T-helper 9 cell (primary cell): ENCODE results near the gene TBCK.

ENCODE experiments used
- DNase-seq: peaks from one replicate; pipeline ENCODE4 v3.0.0-alpha.2; 2020

Gene TBCK

DNA sequence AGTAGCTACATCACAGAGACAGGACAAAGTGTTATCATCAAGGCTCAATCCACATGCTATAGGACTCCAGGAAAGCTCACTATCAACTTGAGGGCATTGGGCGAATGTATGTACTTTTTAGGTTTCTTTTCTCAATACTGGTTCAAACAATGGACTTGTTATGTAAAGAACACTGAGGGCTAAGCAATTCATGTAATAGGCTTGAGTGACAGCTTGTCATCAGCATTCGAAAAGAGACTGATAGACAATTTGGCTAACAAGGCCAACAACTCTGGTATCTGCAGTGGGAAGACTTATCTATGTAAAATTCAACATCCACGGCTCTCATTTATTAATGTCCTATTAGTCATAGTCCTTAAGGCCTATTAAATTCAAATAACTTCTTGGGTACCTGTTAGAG is 279.7 kb downstream of the TBCK start:
- no peak for DNase-seq

DNA sequence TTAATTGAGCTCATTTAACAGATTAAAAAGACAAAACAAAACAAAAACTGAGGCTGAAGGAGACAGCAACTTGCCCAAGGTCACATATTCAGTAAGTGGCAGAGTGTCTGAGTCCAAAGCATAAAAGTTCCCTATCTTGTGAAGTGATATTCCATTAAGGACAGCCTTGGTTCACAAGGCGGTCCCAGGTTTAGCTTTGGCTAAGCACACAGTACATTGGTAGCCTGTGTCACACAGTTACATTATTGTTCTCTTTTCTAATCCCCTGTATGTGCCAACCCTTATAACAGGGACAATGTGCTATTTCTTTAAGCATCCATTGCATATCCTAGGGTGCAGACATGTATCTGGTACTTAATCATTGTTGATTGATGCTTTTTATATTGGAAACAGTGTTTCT is 280.8 kb downstream of the TBCK start:
- no peak for DNase-seq

DNA sequence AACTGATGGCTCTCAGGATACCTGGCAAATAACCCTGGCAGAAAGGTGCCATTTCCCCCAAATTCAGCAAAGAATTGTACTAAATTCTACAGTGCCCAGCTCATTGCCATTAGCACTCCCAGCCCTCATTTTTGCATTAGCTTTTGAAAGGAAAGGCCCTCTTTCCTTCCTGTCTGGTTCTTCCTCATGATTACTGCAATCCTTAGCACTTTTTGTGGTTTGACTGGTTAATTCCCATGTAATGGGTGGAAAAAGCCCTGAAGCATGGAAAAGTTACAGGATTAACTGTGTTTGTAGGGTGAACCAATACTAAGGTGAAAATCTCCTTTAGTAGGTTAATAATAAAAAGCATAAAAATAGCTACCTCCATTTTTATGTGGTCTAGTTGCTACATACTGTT is 281.3 kb downstream of the TBCK start:
- DNase-seq, result no peak

DNA sequence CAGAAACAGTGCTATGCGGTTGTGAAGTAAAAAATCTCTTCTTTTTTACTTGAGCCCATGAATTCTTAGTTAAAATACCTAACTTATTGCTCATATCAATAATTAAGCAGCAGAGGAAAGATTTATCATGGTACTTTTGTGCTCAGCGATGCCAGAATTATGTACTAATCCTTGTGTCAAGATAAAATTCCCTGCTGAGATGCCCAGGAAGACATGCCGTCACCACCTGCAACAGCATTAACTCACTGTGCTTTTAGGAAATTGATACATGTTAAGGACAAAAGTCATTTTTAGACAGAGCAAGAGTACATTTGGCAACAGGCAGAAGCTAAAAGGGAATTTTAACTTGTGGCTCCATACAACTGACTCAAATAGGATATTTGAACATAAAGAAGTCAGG is 281.8 kb downstream of the TBCK start:
- no peak for DNase-seq

DNA sequence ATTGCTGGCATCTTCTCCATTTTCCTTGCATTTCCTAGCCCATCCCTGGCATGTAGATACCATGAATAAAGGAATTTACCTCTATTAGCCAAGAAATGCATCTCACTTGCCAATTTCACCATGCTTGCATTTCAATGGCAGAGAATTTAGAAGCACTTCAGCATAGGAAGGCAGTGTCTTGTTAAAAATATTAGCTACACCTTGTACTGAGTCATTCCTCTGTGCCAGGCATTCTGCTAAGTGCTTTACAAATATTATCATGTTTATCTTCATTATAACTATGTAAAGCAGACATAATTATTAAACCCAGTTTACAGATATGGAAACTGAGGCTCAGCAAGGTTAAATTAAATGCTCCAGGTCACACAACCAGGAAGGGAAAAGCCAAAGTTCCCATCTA is 282.5 kb downstream of the TBCK start:
- DNase-seq, result no peak

DNA sequence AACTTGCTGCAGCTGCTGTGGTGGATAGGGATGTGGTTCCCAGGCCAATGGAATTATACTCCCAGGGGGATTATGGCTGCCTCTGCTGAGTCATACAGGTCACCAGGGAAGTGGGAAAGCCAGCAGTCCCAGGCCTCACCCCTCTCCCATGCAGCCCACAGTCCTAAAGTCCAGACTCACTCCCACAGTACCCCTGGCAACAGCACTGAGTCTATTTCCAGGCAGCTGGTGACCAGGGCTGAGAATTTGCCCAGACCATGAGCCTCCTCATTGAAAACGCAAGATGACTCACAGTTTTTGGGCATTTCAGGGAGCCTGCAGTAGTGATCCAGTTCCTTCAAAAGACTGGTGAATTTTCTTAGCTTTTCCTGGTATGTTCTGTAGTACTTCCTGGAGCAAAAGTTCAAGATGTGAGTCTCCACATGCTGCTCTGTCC is 283.1 kb downstream of the TBCK start:
- no peak for DNase-seq

DNA sequence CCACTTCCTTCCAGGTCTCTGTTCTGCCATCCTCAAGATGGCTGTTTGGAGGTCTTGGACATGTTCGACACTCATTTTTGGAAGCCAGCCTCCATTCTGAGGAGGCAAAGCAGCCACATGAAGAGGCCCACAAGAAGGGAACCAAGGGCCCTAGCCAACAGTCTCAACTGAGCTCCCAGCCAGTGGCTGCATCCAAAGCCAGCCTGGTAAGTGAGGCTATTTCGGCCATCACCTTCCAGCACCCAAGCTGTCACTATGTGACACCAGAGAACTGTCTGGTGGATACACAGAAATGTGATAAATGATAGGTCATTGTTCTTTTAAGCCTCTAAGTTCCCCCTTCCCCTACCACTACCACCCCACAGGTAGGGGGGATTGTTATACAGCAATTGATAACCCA is 293.6 kb downstream of the TBCK start:
- DNase-seq, result no peak

DNA sequence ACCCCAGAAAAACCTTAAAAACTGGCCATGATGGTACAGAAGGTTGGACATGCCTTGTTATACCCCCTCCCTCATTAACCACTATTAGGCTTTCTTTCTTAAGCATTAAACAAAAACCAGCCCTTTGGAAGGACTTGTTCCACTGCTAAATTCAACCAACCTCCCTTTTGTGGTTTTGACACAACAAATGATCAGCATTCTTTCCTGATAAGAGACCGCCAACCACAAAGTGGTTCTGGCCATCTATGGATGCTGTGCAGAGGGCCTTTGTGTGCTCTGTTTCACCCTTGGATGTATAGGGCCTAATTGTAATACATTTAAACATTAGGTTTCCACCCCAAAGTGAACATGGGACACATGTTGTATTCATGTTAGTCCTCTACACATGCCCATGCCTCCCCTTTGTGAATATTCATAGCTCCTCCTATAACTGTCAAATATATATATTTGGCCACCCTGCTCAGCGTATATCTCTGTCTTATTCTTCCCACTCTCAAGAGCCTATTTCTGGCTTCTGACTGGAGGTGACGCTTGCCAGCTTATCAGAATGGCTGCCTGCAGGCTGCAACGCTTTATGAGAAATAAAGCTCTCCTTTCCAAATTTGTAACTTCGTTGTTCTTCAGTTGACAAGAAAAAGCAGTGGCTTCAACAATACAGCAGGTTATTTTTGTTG is 294.1 kb downstream of the TBCK start:
- no peak for DNase-seq

DNA sequence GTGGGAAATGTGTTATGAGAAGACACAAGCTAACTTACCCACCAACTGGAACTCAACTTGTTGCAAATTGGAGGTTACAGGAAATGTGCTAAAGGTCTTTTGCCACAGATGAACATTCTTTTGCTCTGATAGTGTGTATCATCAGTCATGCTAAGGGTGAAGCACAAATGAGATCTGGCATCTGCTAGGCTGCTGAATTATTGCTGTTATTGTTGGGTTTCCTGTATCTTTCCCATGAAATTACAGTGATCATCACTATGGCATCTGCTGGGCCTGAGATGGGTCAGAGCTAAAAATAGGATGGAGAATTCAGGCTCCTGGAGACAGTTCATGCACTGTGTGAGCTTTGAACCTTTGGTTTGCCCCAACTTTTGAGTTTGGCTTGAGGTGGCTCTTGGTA is 296.2 kb downstream of the TBCK start:
- DNase-seq, result no peak

DNA sequence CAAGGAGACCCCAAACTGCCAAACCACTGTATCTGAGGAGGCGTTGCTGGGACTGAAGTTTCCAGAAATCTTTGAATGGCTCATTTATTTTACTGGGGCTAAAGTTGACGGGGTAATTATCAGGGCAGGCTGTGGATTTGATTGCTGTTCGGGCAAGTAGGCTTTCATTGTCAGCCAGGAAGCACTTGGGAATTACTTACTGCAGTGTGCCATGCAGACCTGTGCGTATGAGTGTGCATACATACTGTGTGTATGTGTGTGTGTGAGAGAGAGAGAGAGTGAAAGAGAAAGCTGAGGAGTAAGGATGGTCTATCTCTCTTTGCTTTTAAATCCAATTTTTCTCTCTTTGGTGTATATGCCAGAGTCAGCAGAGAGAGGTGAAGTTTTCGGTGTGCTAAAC is 298.0 kb downstream of the TBCK start:
- DNase-seq, result no peak

DNA sequence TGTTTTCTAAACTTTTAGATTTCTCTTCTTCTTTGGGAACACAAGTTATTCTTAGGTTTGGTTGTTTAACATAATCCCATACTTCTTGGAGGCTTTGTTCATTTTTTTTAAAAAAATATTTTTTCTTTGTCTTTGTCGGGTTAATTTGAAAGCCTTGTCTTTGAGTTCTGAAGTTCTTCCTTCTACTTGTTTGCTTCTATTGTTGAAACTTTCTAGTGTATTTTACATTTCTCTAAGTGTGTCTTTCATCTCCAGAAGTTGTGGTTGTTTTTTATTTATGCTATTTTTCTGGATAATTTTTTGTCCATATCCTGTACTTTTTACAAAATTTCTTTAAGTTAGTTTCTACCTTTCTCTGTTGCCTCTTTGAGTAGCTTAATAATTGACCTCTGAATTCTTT is 304.6 kb downstream of the TBCK start:
- no peak for DNase-seq

DNA sequence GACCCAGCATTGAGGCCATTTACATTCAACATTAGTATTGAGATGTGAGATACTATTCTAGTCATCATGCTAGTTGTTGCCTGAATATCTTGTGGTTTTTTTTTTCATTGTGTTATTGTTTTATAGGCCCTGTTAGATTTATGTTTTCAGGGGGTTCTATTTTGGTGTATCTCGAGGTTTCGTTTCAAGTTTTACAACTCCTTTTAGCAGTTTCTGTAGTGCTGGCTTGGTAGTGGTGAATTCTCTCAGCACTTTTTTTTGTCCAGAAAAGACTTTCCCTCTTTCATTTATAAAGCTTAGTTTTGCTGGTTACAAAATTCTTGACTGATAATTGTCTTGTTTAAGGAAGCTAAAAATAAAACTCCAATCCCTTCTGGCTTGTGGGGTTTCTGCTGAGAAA is 305.2 kb downstream of the TBCK start:
- DNase-seq, result no peak

DNA sequence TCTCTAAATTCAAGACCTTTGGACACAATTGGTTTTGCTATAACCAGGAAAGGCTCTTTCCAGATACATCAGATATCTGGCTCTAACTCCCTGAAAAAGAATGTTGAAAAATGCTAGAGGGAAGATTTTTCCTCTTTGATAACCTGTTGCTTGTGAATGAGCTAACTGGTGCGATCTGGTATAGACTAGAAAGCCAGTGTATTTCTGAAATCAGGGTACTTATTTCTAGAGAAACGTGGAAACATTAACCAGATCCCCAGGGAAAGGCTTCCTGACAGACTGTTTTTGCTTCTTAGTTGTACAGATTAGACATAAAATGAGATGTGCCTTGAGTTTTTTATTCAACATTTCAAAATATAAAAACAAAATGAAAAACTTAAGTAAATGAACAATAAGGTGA is 313.0 kb downstream of the TBCK start:
- DNase-seq, result no peak

DNA sequence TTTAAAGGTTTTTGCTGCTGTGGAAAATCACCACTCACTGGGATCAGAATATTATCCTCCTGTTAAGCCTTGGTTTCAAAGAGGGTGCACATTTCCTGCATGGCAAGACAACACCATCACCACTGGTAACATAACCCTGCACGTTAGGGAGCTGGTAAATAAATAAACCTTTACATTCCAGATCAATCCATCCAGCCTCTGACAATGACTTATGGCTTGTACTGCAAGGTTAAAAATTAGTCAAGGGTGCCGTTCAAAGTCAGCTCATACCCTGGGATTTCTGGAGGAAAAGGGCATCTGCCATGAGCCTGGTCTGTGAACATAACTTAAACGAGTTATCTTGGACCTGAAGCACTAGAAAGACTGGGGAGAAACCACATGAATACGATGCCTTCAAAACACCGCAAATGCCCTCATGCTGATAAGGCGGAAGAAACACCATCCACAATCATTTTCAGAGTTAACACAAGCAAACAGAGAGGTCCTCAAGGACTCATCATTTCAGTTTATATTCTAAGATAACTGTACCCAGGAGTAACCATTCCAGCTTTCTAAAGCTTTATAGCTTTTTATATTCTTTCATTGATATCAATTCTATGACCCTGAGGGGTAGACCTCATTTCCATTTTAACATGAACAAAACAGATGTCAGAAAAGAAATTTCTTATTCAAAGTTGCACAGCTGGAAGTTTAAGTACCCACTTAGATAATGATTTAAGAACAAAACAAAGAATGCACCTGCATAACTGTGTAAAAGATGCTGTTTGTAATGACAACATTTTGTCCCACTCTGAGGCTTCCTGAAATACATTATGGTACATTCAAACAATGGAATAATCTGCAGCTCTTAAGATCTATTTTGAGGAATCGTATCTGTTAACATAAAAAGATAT is 317.6 kb downstream of the TBCK start:
- no peak for DNase-seq

DNA sequence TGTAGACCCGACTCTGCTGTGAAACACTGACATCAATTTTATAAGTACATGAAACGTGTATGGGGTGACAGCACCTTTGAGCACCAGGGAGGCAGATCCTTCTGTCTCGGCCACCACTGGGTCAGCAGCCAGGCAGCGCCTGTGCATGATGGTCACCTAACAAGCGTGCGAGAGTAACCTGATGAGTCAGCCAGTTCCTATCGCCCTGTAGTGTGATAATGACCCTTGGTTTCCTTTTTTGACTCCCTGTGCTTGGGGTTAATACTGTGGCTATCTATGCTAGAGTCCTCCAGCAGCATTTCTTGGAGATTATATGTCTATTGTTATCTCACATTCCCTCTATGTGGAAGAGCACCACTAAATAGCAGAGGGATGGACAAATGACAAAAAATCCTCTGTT is 319.2 kb downstream of the TBCK start:
- no peak for DNase-seq

DNA sequence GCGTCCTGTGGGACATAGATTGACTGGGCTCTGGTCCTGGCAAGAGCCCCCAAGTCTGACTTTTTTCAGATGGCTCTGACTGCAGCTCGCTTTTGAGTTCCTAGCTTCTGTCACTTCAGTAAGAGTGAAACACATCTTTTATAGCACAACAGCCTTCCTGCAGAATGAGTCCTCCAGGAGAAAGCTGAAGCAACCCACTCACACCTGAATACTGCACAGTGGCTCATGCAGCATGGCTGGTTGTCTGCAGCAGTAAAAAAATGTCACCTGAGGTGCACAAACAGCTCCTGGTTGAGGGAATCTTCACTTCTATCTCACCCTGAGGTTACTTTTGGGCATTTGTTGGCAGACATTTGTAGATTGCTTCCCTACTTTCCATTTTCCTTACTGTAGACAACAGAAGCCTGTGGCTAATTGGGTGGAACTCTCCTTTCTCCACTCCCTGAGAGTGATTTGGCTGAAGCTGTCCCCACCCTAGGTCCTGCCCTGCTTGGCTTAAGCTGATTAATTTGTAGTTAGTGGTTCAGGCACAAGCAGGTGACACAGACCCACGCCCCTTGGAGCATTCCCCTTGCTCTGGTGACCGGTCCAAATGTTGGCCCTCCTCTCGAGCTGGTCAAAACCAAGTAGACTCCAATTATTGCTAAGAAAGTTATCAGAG is 321.0 kb downstream of the TBCK start:
- DNase-seq, result no peak

DNA sequence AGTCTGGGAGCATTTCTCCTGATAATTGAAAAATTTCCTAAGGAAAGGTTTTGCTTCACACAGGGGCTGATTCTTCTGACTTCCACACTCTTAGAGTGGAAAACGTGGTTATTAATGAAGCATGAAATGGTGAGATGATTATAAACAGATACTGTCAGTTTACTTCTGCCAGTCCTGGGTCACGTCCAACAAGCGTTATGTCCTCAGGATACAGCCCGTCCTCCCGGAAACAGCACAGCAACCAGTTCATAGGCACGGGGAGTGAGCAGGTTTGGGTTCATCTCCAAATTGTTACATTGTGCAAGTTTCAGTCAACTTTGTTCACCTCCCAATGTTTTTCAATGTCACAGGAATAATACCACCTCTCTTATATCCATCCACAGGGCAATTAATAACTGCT is 321.9 kb downstream of the TBCK start:
- DNase-seq, result no peak

DNA sequence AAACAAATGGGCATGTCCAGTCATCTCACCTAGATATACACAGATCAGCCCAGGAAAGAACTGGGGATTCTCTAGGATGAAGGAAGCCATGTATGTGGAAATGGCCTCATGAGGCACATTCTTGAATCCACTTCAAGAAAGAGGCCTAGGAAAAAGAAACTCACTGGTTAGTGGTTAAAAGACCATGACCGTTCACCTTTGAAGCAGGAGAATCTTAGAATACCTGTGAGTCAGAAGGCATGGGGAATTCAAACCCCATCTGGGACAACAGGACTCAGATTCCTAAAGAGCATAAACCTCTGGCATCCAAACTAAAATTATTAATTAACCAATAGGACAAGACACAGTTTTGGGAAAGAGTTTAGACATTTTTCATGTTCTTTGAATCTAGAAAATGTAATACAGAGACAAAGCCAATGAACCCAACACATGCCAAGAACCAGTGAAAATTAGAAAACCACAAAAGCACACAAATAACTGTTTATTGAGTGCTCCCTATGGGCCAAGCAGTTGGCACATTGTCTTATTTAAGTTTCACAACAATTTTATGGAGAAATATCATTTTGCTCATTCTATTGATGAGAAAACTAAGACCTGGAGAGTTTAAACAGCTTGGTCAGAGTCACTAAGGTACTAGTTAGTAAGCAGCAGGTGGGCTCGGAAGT is 323.2 kb downstream of the TBCK start:
- DNase-seq, result no peak

DNA sequence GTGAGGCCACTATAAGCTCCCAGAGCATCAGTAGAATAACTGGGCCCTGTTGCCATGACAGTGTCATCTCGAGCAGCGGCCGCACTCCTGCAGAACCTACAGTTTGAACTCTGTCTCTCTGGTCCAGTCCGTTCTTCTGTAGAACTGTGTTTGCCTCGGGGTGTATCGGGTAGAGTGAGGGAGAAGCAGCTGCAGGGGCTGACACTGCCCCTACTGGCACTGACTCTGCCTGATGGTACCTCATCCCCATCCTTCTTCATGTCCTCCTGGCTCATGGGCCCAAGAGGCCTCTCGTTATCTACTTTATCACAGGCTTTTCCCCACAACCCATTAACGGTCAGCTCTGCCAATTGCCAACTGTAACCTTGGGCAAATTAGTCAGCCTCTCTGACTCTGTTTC is 324.3 kb downstream of the TBCK start:
- no peak for DNase-seq
